ENCODE results near the gene STUM.

DNA sequence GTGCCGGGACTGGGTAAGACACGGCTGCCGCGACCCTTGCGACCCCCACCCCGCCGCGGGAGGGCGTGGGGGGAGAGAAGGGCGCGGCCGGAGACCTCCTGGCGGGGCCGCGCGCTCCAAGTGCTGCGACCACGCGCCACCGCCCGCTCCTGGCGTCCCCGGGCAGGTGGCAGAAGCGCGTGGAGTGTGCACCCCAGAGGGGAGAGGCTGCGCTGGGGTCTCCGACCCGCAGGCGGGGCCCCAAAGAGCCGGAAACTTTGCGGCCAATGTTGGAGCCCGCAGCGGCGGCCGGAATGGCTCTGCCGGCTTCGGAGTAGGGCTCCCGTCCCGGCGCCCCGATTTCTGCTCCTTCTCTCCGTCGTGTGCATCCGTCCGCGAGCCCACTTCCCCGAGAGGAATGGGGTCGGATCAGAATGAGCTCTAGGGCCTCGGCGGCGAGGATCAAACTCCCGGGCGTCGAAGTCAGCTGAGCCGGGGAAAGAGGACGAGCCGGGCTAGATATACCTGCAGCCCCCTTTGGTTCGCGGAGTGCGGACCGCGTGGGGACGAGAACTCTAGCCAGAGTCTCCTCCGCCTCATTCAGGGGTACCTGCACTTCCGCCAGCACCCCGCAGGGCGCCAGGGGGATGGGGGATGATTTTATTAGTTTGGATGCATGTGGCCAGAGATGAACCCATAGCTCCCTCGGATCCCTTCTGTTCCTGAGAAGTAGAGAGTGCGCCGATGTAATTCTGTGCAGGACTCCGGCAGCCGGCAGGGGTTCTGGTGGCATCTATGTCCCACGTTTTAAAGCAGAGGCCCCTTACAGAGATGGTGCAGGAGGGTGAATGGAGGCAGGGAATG is 751 bp downstream of the STUM start:
- no peak for TF ChIP-seq CTCF (IDR thresholded peaks at IDR 0.05)
- no peak for TF ChIP-seq POLR2A (IDR thresholded peaks at IDR 0.05)

All from right lobe of liver (tissue), 4 donors.